Panc1 (cell line): Measurements from ENCODE around the gene STARD13. TPM values are rescaled to one million over a fixed set of nuclear protein-coding genes. Genes with fewer than 3 reads are reported as not detected.

Experiments
- ATAC-seq: fragments of 200-7000 bp; cut with Tn5 transposase; 2 replicates; pipeline ENCODE4 v1.9.1; 2020; ENCODE audit warnings: mild to moderate bottlenecking, moderate library complexity
- BruUV-seq: library from RNA; stranded (reverse); fragments of 400-500 nt; replicated peaks from 2 replicates; lab custom pipeline; 2021; lab: Mats Ljungman, UMichigan
- CTCF ChIA-PET: fragments of 300-600 bp; sonication (Branson Sonifier 250); formaldehyde crosslinking; loops from one replicate; lab custom pipeline; 2022; ENCODE audit warnings: antibody characterized with exemption; lab: Charles Lee
- POLR2A ChIA-PET: fragments of 300-600 bp; sonication (Branson Sonifier 250); formaldehyde crosslinking; loops from one replicate; lab custom pipeline; 2022; ENCODE audit warnings: antibody characterized with exemption; lab: Charles Lee
- DNase-seq: peaks from one replicate; pipeline ENCODE4 v3.0.0-alpha.2; 2010; ENCODE audit warnings: low read depth, low spot score
- H3K27ac ChIP-seq: 2 replicates; pipeline ENCODE4 v1.5.1; 2011; ENCODE audit warnings: mild to moderate bottlenecking, low read length, inconsistent platforms
- H3K27me3 ChIP-seq: fragments of 200-500 bp; sonication (Bioruptor generic); 2 replicates; pipeline ENCODE4 v1.6.0; 2014; ENCODE audit warnings: low read length, inconsistent platforms; ENCODE audit not compliant: control insufficient read depth, insufficient read depth
- H3K36me3 ChIP-seq: fragments of 200-500 bp; sonication (Bioruptor generic); 2 replicates; pipeline ENCODE4 v1.5.1; 2014; ENCODE audit warnings: inconsistent platforms, mild to moderate bottlenecking, low read length, moderate library complexity; ENCODE audit not compliant: control insufficient read depth, insufficient read depth
- H3K4me1 ChIP-seq: 2 replicates; pipeline ENCODE4 v1.5.1; 2011; ENCODE audit warnings: inconsistent platforms, mild to moderate bottlenecking, low read length, moderate library complexity; ENCODE audit not compliant: control insufficient read depth, insufficient read depth
- H3K4me3 ChIP-seq, 2 experiments: 2 replicates each; pipeline ENCODE4 v1.5.1; 2011 to 2012; ENCODE audit warnings: low read depth in 2 of 2, low read length in 2 of 2, mild to moderate bottlenecking in 2 of 2, inconsistent platforms in 1 of 2, moderate library complexity in 1 of 2
- H3K9me3 ChIP-seq: fragments of 200-500 bp; sonication (Bioruptor generic); 2 replicates; pipeline ENCODE4 v1.5.1; 2014; ENCODE audit warnings: low read depth, mild to moderate bottlenecking, inconsistent platforms, low read length, moderate library complexity; ENCODE audit not compliant: control insufficient read depth, insufficient read depth
- POLR2AphosphoS5 ChIP-seq: IDR thresholded peaks from 2 replicates; pipeline ENCODE4 v1.6.1; 2012; ENCODE audit warnings: mild to moderate bottlenecking, low read depth, low read length, moderate library complexity
- SIN3A ChIP-seq: IDR thresholded peaks from 2 replicates; pipeline ENCODE4 v1.6.1; 2012; ENCODE audit warnings: low read depth, mild to moderate bottlenecking, low read length, moderate library complexity, borderline replicate concordance; ENCODE audit not compliant: insufficient read depth
- TCF7L2 ChIP-seq: IDR thresholded peaks from 2 replicates; pipeline ENCODE4 v1.6.1; 2011; ENCODE audit warnings: mild to moderate bottlenecking, low read depth, low read length, inconsistent platforms
- in situ Hi-C: cut with HindIII; loops from 2 replicates; pipeline ENCODE4 v1.10.0; 2016; ENCODE audit warnings: low sequenced_read_pairs, low pct_unique_long_range_greater_than_20kb
- intact Hi-C: fragments of 100-400 bp; cut with micrococcal nuclease; formaldehyde crosslinking; loops from one replicate; pipeline ENCODE4 v1.10.0; 2022; ENCODE audit not compliant: unreplicated experiment
- total RNA-seq: library from RNA; stranded (reverse); gene quantifications from one replicate; pipeline ENCODE4 v1.2.1, GENCODE V29; 2021; ENCODE audit not compliant: unreplicated experiment
- TF ChIP-seq, protein P1 (sequence below): fragments of 450-650 bp; IDR thresholded peaks from 2 replicates; pipeline ENCODE4 v1.5.1; 2017; ENCODE audit warnings: mild to moderate bottlenecking
- TF ChIP-seq, protein P2 (sequence below), 2 experiments: IDR thresholded peaks; 2 replicates each; pipeline ENCODE4 v1.6.1; 2011 to 2012; ENCODE audit warnings: low read depth in 2 of 2, control low read depth in 1 of 2, low read length in 1 of 2, mild to moderate bottlenecking in 1 of 2, moderate library complexity in 1 of 2; ENCODE audit not compliant: insufficient read depth in 1 of 2

The STARD13 gene
- total RNA-seq, 1 experiment from 2014 or later, result 6.5 TPM

DNA sequence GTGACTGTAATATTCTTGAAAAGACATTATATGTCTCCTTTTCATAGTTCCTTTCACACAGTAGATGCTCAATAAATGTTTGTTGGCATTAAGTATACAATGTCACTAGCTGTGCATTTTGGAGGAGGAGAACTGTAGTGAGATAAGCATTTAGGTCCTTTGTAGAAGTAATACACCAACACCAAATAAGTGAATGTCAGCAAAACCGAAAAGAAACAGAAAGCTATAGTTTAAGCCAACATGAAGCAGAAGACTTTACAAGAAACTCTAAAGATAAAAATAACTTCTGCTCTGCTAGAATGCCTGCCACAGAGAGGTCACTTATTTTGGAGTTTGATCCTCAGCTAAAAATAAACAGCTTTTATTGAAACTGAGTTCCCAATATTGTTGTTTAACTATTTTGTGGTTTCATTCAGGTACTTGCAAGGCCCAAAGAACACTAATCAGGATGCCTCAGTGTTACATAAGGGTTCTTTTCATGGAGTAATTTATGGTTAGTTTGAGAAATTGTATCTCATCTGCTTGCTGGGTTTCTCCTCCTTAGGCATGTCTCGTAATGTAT lies 86.2 kb downstream of the STARD13 start:
- Histone ChIP-seq H3K4me3 (no peak overlapping the region), H3K4me1 (no peaks in the 10 kb centered on the region; the same call in 1 of the 2 replicates), H3K27ac (no peak overlapping the region), H3K9me3 (no peaks in the 10 kb centered on the region), H3K27me3 (no peaks in the 10 kb centered on the region), H3K36me3 (no peaks in the 10 kb centered on the region)
- ChIA-PET POLR2A (no interaction called here), CTCF (no interaction called here)
- no peak for TF ChIP-seq TCF7L2
- no peak for TF ChIP-seq SIN3A
- TF ChIP-seq, protein P1, sequence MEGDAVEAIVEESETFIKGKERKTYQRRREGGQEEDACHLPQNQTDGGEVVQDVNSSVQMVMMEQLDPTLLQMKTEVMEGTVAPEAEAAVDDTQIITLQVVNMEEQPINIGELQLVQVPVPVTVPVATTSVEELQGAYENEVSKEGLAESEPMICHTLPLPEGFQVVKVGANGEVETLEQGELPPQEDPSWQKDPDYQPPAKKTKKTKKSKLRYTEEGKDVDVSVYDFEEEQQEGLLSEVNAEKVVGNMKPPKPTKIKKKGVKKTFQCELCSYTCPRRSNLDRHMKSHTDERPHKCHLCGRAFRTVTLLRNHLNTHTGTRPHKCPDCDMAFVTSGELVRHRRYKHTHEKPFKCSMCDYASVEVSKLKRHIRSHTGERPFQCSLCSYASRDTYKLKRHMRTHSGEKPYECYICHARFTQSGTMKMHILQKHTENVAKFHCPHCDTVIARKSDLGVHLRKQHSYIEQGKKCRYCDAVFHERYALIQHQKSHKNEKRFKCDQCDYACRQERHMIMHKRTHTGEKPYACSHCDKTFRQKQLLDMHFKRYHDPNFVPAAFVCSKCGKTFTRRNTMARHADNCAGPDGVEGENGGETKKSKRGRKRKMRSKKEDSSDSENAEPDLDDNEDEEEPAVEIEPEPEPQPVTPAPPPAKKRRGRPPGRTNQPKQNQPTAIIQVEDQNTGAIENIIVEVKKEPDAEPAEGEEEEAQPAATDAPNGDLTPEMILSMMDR, result no peak
- TF ChIP-seq, protein P2, sequence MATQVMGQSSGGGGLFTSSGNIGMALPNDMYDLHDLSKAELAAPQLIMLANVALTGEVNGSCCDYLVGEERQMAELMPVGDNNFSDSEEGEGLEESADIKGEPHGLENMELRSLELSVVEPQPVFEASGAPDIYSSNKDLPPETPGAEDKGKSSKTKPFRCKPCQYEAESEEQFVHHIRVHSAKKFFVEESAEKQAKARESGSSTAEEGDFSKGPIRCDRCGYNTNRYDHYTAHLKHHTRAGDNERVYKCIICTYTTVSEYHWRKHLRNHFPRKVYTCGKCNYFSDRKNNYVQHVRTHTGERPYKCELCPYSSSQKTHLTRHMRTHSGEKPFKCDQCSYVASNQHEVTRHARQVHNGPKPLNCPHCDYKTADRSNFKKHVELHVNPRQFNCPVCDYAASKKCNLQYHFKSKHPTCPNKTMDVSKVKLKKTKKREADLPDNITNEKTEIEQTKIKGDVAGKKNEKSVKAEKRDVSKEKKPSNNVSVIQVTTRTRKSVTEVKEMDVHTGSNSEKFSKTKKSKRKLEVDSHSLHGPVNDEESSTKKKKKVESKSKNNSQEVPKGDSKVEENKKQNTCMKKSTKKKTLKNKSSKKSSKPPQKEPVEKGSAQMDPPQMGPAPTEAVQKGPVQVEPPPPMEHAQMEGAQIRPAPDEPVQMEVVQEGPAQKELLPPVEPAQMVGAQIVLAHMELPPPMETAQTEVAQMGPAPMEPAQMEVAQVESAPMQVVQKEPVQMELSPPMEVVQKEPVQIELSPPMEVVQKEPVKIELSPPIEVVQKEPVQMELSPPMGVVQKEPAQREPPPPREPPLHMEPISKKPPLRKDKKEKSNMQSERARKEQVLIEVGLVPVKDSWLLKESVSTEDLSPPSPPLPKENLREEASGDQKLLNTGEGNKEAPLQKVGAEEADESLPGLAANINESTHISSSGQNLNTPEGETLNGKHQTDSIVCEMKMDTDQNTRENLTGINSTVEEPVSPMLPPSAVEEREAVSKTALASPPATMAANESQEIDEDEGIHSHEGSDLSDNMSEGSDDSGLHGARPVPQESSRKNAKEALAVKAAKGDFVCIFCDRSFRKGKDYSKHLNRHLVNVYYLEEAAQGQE (IDR thresholded peaks at IDR 0.05; ENCODE audit: insufficient read depth in 1 of 2, low read depth in 2 of 2, low read length in 1 of 2), result no peak
- TF ChIP-seq POLR2AphosphoS5, result no peak
- intact Hi-C loops (no loop called here), in situ Hi-C loops (no loop called here)
- no peak for ATAC-seq
- no TSS peak for BruUV-seq
- DNase-seq, result no peak

DNA sequence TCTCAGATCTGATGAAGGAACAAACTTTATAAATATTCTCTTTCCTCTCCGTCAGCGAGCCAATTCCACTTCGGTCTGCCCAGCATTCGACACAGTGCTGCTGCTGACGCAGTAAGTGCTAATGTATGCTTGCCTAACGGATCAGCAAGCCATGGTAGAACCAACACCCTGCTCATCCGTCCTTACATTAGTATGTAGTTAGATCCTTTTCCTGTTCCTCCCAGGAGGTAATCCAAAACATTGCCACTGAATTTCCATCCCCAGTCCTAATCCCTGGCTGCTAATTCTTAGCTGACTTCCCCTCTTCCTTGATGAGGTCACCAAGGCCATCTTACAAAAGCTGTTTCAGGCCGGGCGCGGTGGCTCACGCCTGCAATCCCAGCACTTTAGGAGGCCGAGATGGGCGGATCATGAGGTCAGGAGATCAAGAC lies 88.0 kb downstream of the STARD13 start:
- peaks cover 6% of the 10 kb centered on the region; the same call in 1 of the 2 replicates for H3K4me1 ChIP-seq
- ATAC-seq (no peak), DNase-seq (no peak)
- CTCF ChIA-PET, result no interaction called here
- BruUV-seq, result no TSS peak
- H3K27ac ChIP-seq, result no peak overlapping the region
- no peaks in the 10 kb centered on the region for H3K9me3 ChIP-seq
- H3K4me3 ChIP-seq, result no peak overlapping the region
- in situ Hi-C loops (no loop called here), intact Hi-C loops (no loop called here)
- no peak for TF ChIP-seq SIN3A
- POLR2A ChIA-PET, result no interaction called here
- H3K36me3 ChIP-seq, result no peaks in the 10 kb centered on the region; the same call in 1 of the 2 replicates
- H3K27me3 ChIP-seq, result no peaks in the 10 kb centered on the region

DNA sequence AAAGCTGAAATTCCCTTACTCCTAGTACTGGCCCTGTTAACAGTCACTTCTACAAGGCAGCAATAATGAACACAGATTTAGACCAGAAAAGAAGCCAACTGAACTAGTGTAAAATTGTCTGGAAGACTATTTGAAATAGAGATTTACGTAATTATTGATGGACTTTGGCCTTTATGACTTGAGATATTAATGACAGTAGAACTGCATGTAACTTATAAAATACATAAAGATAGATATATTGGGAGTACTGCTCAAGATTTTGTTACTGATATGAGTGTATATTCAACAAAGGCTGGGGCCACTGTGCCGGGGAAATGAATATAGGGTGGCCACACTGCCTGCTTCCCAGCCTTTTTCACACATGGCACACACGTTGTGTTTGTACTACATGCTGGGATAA lies 88.8 kb downstream of the STARD13 start:
- DNase-seq (no peak), ATAC-seq (no peak)
- ChIA-PET CTCF (no interaction called here), POLR2A (no interaction called here)
- no TSS peak for BruUV-seq
- peaks cover 6% of the 10 kb centered on the region; the same call in 1 of the 2 replicates for H3K4me1 ChIP-seq
- intact Hi-C loops, result no loop called here
- H3K27ac ChIP-seq, result no peak overlapping the region
- no peaks in the 10 kb centered on the region for H3K9me3 ChIP-seq
- in situ Hi-C loops, result no loop called here
- no peaks in the 10 kb centered on the region for H3K27me3 ChIP-seq
- TF ChIP-seq POLR2AphosphoS5 (no peak), TCF7L2 (no peak), SIN3A (no peak)
- no peak overlapping the region for H3K4me3 ChIP-seq
- H3K36me3 ChIP-seq, result no peaks in the 10 kb centered on the region; the same call in 1 of the 2 replicates
